Activated CD8-positive, alpha-beta T cell treated with anti-CD3 and anti-CD28 coated beads for 36 hours (primary cell): ENCODE results near the gene CSK. TPM values are rescaled to one million over a fixed set of nuclear protein-coding genes. Genes with fewer than 3 reads are reported as not detected.

Experiments
- ATAC-seq: fragments of 200-7000 bp; cut with Tn5 transposase; one replicate; pipeline ENCODE4 v1.10.0; 2021; ENCODE audit warnings: mild to moderate bottlenecking, moderate library complexity
- CTCF ChIA-PET: fragments of 350-600 bp; sonication (Branson Sonifier 250); formaldehyde crosslinking; loops from one replicate; lab custom pipeline; 2021; ENCODE audit warnings: antibody characterized with exemption; lab: Charles Lee
- POLR2A ChIA-PET: fragments of 350-600 bp; sonication (Branson Sonifier 250); formaldehyde crosslinking; loops from one replicate; lab custom pipeline; 2021; ENCODE audit warnings: antibody characterized with exemption; lab: Charles Lee
- DNase-seq: peaks from one replicate; pipeline ENCODE4 v3.0.0-alpha.2; 2020
- H3K27ac Mint-ChIP-seq: one replicate; pipeline ENCODE4 v1.8.0; 2021; ENCODE audit warnings: mild to moderate bottlenecking, mixed read lengths
- H3K27me3 Mint-ChIP-seq: one replicate; pipeline ENCODE4 v1.8.0; 2021; ENCODE audit warnings: mixed read lengths
- H3K36me3 Mint-ChIP-seq: one replicate; pipeline ENCODE4 v1.8.0; 2021; ENCODE audit warnings: low read depth, mixed read lengths
- H3K4me1 Mint-ChIP-seq: one replicate; pipeline ENCODE4 v1.8.0; 2021; ENCODE audit warnings: low read depth, mixed read lengths
- H3K4me3 Mint-ChIP-seq: one replicate; pipeline ENCODE4 v1.8.0; 2021; ENCODE audit warnings: mild to moderate bottlenecking, moderate library complexity, mixed read lengths
- H3K9me3 Mint-ChIP-seq: one replicate; pipeline ENCODE4 v1.8.0; 2021; ENCODE audit warnings: mixed read lengths
- intact Hi-C: fragments of 100-400 bp; cut with micrococcal nuclease; formaldehyde crosslinking; loops from one replicate; pipeline ENCODE4 v1.10.0; 2022
- total RNA-seq, 2 experiments: library from RNA; stranded (reverse); gene quantifications; one replicate each; pipeline ENCODE4 v1.2.3, GENCODE V29; 2021
- TF ChIP-seq, protein P1 (sequence below): fragments of 200-600 bp; IDR thresholded peaks from one replicate; pipeline ENCODE4 v1.8.0; 2022; ENCODE audit warnings: antibody characterized with exemption, mild to moderate bottlenecking

Gene CSK
- total RNA-seq, 2 experiments from 2014 or later = 254 to 260 TPM

DNA sequence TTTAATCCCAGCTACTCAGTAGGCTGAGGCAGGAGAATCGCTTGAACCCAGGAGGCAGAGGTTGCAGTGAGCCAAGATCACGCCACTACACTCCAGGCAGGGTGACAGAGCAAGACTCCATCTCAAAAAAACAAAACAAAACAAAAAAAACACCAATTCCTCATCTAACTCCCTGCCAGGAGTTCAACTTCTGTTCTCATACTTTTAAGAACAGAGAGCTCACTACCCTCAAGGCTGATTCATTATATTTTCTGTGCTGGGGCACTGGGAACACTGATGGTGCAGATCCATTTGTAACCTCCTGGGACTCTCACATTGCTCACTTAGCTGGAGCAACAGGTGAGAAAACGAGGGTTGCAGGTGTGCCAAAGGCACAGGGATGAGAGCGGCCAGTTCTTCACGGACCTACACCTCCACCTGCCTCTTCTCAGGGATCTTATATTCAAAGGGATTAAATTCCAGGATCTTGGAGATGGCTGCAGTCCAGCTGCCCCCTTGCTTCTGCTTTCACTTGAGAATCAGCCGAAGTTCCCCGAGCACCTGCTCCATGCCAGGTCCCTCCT lies 12.3 kb upstream of the CSK start:
- POLR2A ChIA-PET = interaction anchor here (0.6 to 21.2 kb wide), 11 partner anchors 8 to 169 kb away, joined by 3 to 410 read pairs (median 7); partner anchors contain the start of gene CSK
- Mint-ChIP-seq H3K9me3 (no peaks in the 10 kb centered on the region), H3K27me3 (peaks cover 2% of the 10 kb centered on the region), H3K27ac (no peak overlapping the region), H3K36me3 (no peaks in the 10 kb centered on the region), H3K4me1 (peaks cover 29% of the 10 kb centered on the region), H3K4me3 (no peak overlapping the region)
- intact Hi-C loops = loop anchor here (1.0 to 2.0 kb wide), 2 partner anchors 31 to 134 kb away; no protein-coding TSS in a partner anchor
- CTCF ChIA-PET = interaction anchor here (0.6 to 30.3 kb wide), 59 partner anchors 8 to 400 kb away, joined by 3 to 1327 read pairs (median 4); partner anchors contain the start of genes CLK3, CPLX3, CSK and CYP1A1
- TF ChIP-seq, protein P1, sequence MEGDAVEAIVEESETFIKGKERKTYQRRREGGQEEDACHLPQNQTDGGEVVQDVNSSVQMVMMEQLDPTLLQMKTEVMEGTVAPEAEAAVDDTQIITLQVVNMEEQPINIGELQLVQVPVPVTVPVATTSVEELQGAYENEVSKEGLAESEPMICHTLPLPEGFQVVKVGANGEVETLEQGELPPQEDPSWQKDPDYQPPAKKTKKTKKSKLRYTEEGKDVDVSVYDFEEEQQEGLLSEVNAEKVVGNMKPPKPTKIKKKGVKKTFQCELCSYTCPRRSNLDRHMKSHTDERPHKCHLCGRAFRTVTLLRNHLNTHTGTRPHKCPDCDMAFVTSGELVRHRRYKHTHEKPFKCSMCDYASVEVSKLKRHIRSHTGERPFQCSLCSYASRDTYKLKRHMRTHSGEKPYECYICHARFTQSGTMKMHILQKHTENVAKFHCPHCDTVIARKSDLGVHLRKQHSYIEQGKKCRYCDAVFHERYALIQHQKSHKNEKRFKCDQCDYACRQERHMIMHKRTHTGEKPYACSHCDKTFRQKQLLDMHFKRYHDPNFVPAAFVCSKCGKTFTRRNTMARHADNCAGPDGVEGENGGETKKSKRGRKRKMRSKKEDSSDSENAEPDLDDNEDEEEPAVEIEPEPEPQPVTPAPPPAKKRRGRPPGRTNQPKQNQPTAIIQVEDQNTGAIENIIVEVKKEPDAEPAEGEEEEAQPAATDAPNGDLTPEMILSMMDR = no peak
- DNase-seq (no peak), ATAC-seq (no peak)

DNA sequence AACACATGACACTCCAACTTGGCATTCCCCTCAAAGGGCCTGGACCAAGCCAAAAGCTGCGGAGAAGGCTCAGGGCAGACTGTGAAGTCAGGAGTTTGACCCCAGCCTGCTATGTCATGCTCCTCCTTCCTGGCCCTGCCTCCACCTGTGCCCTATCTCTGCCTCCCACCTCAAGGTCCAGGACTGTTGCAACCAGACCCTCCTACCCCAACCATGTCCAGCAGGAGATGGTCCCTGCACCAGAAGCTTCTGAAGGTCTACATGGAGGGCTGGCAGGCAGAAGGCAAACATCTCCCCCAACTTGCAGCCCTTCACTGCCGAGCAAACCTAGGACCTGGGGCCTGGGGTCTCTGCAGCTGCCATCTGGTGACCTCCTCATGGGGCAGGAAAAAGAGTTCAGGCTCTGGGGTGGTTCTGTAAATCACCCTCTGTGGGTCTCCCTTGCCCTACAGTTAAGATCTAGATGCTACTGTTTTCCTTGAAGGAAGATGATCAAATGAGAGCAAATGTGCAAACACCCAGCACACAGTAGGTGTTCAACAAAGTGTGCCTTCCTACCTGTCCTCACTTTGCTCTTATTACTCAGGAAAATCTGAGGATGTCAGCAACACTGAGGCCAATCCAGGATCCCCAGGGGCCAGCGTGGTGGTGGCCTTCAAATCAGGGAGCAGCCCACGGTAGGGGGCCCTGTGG lies 11.5 kb upstream of the CSK start:
- intact Hi-C loops = loop anchor here (2.0 kb wide), 1 partner anchor 30 kb away; no protein-coding TSS in a partner anchor
- H3K9me3 Mint-ChIP-seq = no peaks in the 10 kb centered on the region
- ChIA-PET CTCF (interaction anchor here (0.5 to 30.3 kb wide), 55 partner anchors 8 to 401 kb away, joined by 3 to 1327 read pairs (median 5); partner anchors contain the start of genes CLK3, CSK, CYP1A1 and CYP1A2), POLR2A (interaction anchor here (0.7 to 21.2 kb wide), 10 partner anchors 10 to 398 kb away, joined by 4 to 410 read pairs (median 8); partner anchors contain the start of gene CSK)
- TF ChIP-seq, protein P1 = no peak
- H3K4me1 Mint-ChIP-seq = peaks cover 34% of the 10 kb centered on the region
- DNase-seq = no peak
- no peak for ATAC-seq
- no peaks in the 10 kb centered on the region for H3K27me3 Mint-ChIP-seq
- no peak overlapping the region for H3K27ac Mint-ChIP-seq
- H3K36me3 Mint-ChIP-seq = no peaks in the 10 kb centered on the region
- no peak overlapping the region for H3K4me3 Mint-ChIP-seq

DNA sequence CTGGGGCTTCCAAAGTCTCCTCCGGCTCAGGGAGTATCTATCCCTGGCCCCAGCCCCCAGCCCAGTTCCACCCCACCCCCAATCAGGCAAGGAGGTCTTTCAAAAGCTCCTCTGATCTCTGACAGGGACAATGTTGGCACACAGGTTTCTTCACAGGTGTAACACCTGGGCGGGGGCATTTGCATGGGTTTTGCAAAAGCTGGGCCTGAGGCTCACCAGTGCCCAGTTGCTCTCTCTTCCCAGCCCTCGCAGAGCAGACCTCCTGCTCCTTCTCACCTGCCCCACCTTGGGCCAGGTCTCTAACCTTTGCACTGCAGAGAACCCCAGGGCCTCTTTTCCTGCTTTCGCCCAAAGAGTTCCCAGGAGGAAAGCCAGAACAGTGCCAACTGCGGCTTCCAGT lies 8.6 kb upstream of the CSK start:
- no peak overlapping the region for H3K27ac Mint-ChIP-seq
- ATAC-seq (no peak), DNase-seq (no peak)
- H3K36me3 Mint-ChIP-seq = no peaks in the 10 kb centered on the region
- H3K4me1 Mint-ChIP-seq = peaks cover 63% of the 10 kb centered on the region
- TF ChIP-seq, protein P1 = no peak
- intact Hi-C loops = no loop called here
- H3K27me3 Mint-ChIP-seq = no peaks in the 10 kb centered on the region
- no peak overlapping the region for H3K4me3 Mint-ChIP-seq
- CTCF ChIA-PET = interaction anchor here (1.3 to 30.3 kb wide), 10 partner anchors 11 to 181 kb away, joined by 3 to 1327 read pairs (median 58); partner anchors contain the start of genes CSK and ULK3
- POLR2A ChIA-PET = interaction anchor here (1.0 to 21.2 kb wide), 3 partner anchors 17 to 32 kb away, joined by 3 to 410 read pairs (median 31); no protein-coding TSS in a partner anchor
- no peaks in the 10 kb centered on the region for H3K9me3 Mint-ChIP-seq

DNA sequence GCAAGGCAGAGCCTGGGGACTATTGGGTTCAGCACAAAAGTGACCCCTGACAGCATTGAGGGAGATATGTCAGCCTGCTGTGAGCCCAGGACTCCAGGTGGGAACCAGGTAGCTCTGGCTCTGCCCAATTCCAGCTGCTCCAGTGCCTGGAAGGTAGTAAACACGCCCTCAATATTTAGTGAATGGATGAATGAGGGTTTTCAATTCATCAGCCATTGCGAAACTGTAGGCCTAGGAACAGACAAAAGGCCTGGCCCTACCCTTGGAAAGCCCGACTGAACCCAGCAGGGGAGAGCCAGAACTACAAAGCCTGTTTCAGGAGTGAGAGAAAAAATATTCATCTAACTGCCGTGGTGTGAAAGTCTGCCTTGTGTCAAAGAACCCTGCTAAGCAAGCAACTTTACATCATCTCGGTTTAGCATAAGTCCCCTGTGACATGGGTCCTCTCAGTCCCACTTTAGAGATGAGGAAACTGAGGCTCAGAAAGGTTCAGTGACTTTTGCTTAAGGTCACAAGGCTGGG lies 8.1 kb upstream of the CSK start:
- ATAC-seq = no peak
- no peaks in the 10 kb centered on the region for H3K27me3 Mint-ChIP-seq
- H3K27ac Mint-ChIP-seq = peak overlapping the region; percentile 38
- H3K9me3 Mint-ChIP-seq = no peaks in the 10 kb centered on the region
- H3K36me3 Mint-ChIP-seq = peaks cover 3% of the 10 kb centered on the region
- TF ChIP-seq, protein P1 = no peak
- no peak overlapping the region for H3K4me3 Mint-ChIP-seq
- peaks cover 64% of the 10 kb centered on the region for H3K4me1 Mint-ChIP-seq
- CTCF ChIA-PET = interaction anchor here (1.3 to 30.3 kb wide), 6 partner anchors 15 to 180 kb away, joined by 3 to 1327 read pairs (median 81); partner anchors contain the start of gene CSK
- intact Hi-C loops = no loop called here
- no peak for DNase-seq
- POLR2A ChIA-PET = interaction anchor here (5.9 to 21.2 kb wide), 2 partner anchors 17 to 27 kb away, joined by 31 to 410 read pairs; no protein-coding TSS in a partner anchor
